Measurements from ENCODE around the gene FOXJ1. TPM values are rescaled to one million over a fixed set of nuclear protein-coding genes. Genes with fewer than 3 reads are reported as not detected.

FOXJ1 gene
- total RNA-seq, 1 experiment from 2014 or later, result 4.0 TPM

- Histone ChIP-seq H3K79me2 (ENCODE audit: insufficient read depth, low read length) (no peaks in the 10 kb centered on the region), H3K4ac (ENCODE audit: low read depth, low read length) (no peak overlapping the region), H3K23ac (ENCODE audit: insufficient read length, low read depth, low read length) (no peak overlapping the region), H3K23me2 (ENCODE audit: insufficient read length, low read depth, low read length, poor library complexity, severe bottlenecking) (peaks cover 3% of the 10 kb centered on the region), H2BK120ac (ENCODE audit: low read depth, low read length, poor library complexity, severe bottlenecking) (no peak overlapping the region), H3K27ac (ENCODE audit: insufficient read length, low read depth, low read length) (no peak overlapping the region), H3K79me1 (ENCODE audit: insufficient read depth, low read depth, low read length, poor library complexity, severe bottlenecking) (no peaks in the 10 kb centered on the region), H3T11ph (ENCODE audit: low read length) (no peak overlapping the region), H2BK12ac (ENCODE audit: insufficient read length, low read depth, low read length) (no peak overlapping the region), H4K20me1 (ENCODE audit: control insufficient read depth, insufficient read depth, insufficient read length) (no peaks in the 10 kb centered on the region), H3K56ac (ENCODE audit: insufficient read length, low read depth, low read length) (no peak overlapping the region), H3K9ac (ENCODE audit: extremely low read depth, insufficient read length, low read length) (no peak overlapping the region), H2BK20ac (ENCODE audit: low read depth, low read length, poor library complexity, severe bottlenecking) (no peak overlapping the region), H2BK15ac (ENCODE audit: low read depth, low read length) (no peak overlapping the region), H2BK5ac (ENCODE audit: insufficient read length, low read length) (no peak overlapping the region), H4K91ac (ENCODE audit: insufficient read length, low read depth, low read length) (no peak overlapping the region), H3K27me3 (ENCODE audit: insufficient read depth, low read length) (no peaks in the 10 kb centered on the region), H3K9me3 (ENCODE audit: control insufficient read depth, low read depth, low read length) (no peaks in the 10 kb centered on the region), H3K18ac (ENCODE audit: insufficient read length, low read depth, low read length) (no peak overlapping the region), H3K14ac (ENCODE audit: insufficient read depth, low read length) (no peak overlapping the region; the same call in 1 of the 2 replicates), H2AFZ (ENCODE audit: low read length) (no peak overlapping the region), H3K4me1 (ENCODE audit: insufficient read depth, low read length) (no peaks in the 10 kb centered on the region; the same call in 1 of the 2 replicates), H2AK5ac (ENCODE audit: insufficient read length, low read length) (no peak overlapping the region), H4K5ac (ENCODE audit: insufficient read length, low read depth, low read length) (no peak overlapping the region), H4K8ac (replicated peaks; ENCODE audit: insufficient read length, low read depth, low read length) (no peak overlapping the region), H3K4me2 (ENCODE audit: insufficient read depth, insufficient read length, low read length) (no peak overlapping the region)
- Mint-ChIP-seq H3K36me3 (ENCODE audit: insufficient read depth in 1 of 3, low read depth in 3 of 3) (peaks cover 43 to 80% (median 74%) of the 10 kb centered on the region in 3 experiments), H3K4me1 (peaks cover 0 to 3% of the 10 kb centered on the region in 2 experiments; a peak in 2 of 4 replicates), H3K27ac (no peak overlapping the region), H3K27me3 (ENCODE audit: low read depth) (no peaks in the 10 kb centered on the region), H3K9me3 (no peaks in the 10 kb centered on the region), H3K4me3 (peak overlapping the region in 1 of 2 experiments; percentile 42; a peak in 1 of 5 replicates)
- no peak for TF ChIP-seq CTCF (conservative IDR thresholded peaks at IDR 0.05)
- no peak for DNase-seq
- no CpG with 5 or more reads among the region's 19 CpGs for WGBS (ENCODE audit: extremely low coverage, insufficient read length, low lambda C conversion rate)
Measured at GRCh38 chr17:76097716-76098295, 43.2 kb downstream of the FOXJ1 start.

Data from H9 (cell line).